IMR-90 (cell line): ENCODE data around the gene IDH3B. TPM values are rescaled to one million over a fixed set of nuclear protein-coding genes. Genes with fewer than 3 reads are reported as not detected.

ENCODE experiments used
- ATAC-seq: fragments of 200-7000 bp; cut with Tn5 transposase; 2 replicates; pipeline ENCODE4 v1.9.1; 2020; ENCODE audit warnings: low read depth, mild to moderate bottlenecking, moderate library complexity
- BruUV-seq: library from RNA; stranded (reverse); fragments of 400-500 nt; replicated peaks from 2 replicates; lab custom pipeline; 2021; lab: Mats Ljungman, UMichigan
- CTCF ChIA-PET: fragments of 300-600 bp; formaldehyde crosslinking; extraction: SDS; loops from one replicate; lab custom pipeline; 2021; ENCODE audit warnings: antibody characterized with exemption; lab: Yijun Ruan, JAX
- POLR2A ChIA-PET: fragments of 300-600 bp; sonication (Branson Sonifier 250); formaldehyde crosslinking; loops from one replicate; lab custom pipeline; 2022; ENCODE audit warnings: antibody characterized with exemption; ENCODE audit not compliant: unreplicated experiment; lab: Charles Lee
- DNase-seq: peaks from one replicate; pipeline ENCODE4 v3.0.0; 2013
- H2AFZ ChIP-seq: replicated peaks from 2 replicates; pipeline ENCODE3; 2013; ENCODE audit warnings: low read length, mild to moderate bottlenecking; ENCODE audit not compliant: poor library complexity
- H2AK5ac ChIP-seq: 2 replicates; pipeline ENCODE4 v1.6.1; 2013; ENCODE audit warnings: low read depth, low read length, inconsistent platforms
- H2AK9ac ChIP-seq: replicated peaks from 2 replicates; pipeline ENCODE3; 2013; ENCODE audit warnings: mild to moderate bottlenecking, low read depth, low read length, moderate library complexity; ENCODE audit not compliant: poor library complexity
- H2BK120ac ChIP-seq: 2 replicates; pipeline ENCODE4 v1.6.1; 2013; ENCODE audit warnings: low read depth, low read length, inconsistent platforms
- H2BK15ac ChIP-seq: 3 replicates; pipeline ENCODE4 v1.6.1; 2013; ENCODE audit warnings: low read depth, low read length, inconsistent platforms
- H2BK20ac ChIP-seq: 2 replicates; pipeline ENCODE4 v1.6.1; 2013; ENCODE audit warnings: low read depth, mild to moderate bottlenecking, inconsistent platforms, low read length, moderate library complexity
- H2BK5ac ChIP-seq: 2 replicates; pipeline ENCODE4 v1.6.1; 2013; ENCODE audit warnings: mild to moderate bottlenecking, low read depth, low read length, inconsistent platforms; ENCODE audit not compliant: poor library complexity, severe bottlenecking
- H3K14ac ChIP-seq: replicated peaks from 2 replicates; pipeline ENCODE4 v1.6.1; 2013; ENCODE audit warnings: low read depth, low read length, inconsistent platforms
- H3K18ac ChIP-seq: 2 replicates; pipeline ENCODE4 v1.6.1; 2013; ENCODE audit warnings: low read depth, low read length, control low read depth
- H3K23ac ChIP-seq: 2 replicates; pipeline ENCODE4 v1.6.1; 2013; ENCODE audit warnings: low read depth, low read length, inconsistent platforms
- H3K27ac ChIP-seq: 2 replicates; pipeline ENCODE4 v1.5.1; 2013; ENCODE audit warnings: mild to moderate bottlenecking, control low read depth, low read length; ENCODE audit not compliant: insufficient read depth
- H3K27me3 ChIP-seq: 2 replicates; pipeline ENCODE4 v1.6.1; 2013; ENCODE audit warnings: low read length; ENCODE audit not compliant: control insufficient read depth, insufficient read depth
- H3K36me3 ChIP-seq: 2 replicates; pipeline ENCODE4 v1.6.1; 2013; ENCODE audit warnings: low read length, mixed read lengths; ENCODE audit not compliant: control insufficient read depth, insufficient read depth
- H3K4ac ChIP-seq: 2 replicates; pipeline ENCODE4 v1.6.1; 2013; ENCODE audit warnings: low read depth, low read length, inconsistent platforms
- H3K4me1 ChIP-seq: 2 replicates; pipeline ENCODE4 v1.6.1; 2013; ENCODE audit warnings: low read length, mixed read lengths; ENCODE audit not compliant: control insufficient read depth, insufficient read depth
- H3K4me2 ChIP-seq: 2 replicates; pipeline ENCODE4 v1.6.1; 2013; ENCODE audit warnings: low read depth, mild to moderate bottlenecking, control low read depth, low read length, moderate library complexity
- H3K4me3 ChIP-seq: 2 replicates; pipeline ENCODE4 v1.5.1; 2013; ENCODE audit warnings: low read depth, mild to moderate bottlenecking, control low read depth, low read length, moderate library complexity; ENCODE audit not compliant: insufficient read depth
- H3K56ac ChIP-seq: 2 replicates; pipeline ENCODE4 v1.6.1; 2013; ENCODE audit warnings: low read length, inconsistent platforms; ENCODE audit not compliant: insufficient read depth; ENCODE audit errors: extremely low read depth
- H3K79me1 ChIP-seq, 2 experiments: 2 replicates each; pipeline ENCODE4 v1.6.1; 2013; ENCODE audit warnings: low read length in 2 of 2, inconsistent platforms in 1 of 2, low read depth in 1 of 2
- H3K9ac ChIP-seq: 2 replicates; pipeline ENCODE4 v1.6.1; 2013; ENCODE audit warnings: low read depth, low read length, control low read depth
- H3K9me1 ChIP-seq: 2 replicates; pipeline ENCODE4 v1.6.1; 2013; ENCODE audit warnings: low read length, inconsistent platforms; ENCODE audit not compliant: insufficient read depth
- H3K9me3 ChIP-seq: 2 replicates; pipeline ENCODE4 v1.6.1; 2013; ENCODE audit warnings: low read length; ENCODE audit not compliant: control insufficient read depth, insufficient read depth
- H4K20me1 ChIP-seq: 2 replicates; pipeline ENCODE4 v1.6.1; 2013; ENCODE audit warnings: low read length, inconsistent platforms; ENCODE audit not compliant: insufficient read depth
- H4K5ac ChIP-seq: 2 replicates; pipeline ENCODE4 v1.6.1; 2013; ENCODE audit warnings: mild to moderate bottlenecking, low read depth, low read length, control low read depth
- H4K8ac ChIP-seq, 2 experiments: 2 replicates each; pipeline ENCODE4 v1.6.1; 2013; ENCODE audit warnings: low read depth in 2 of 2, low read length in 2 of 2, control low read depth in 1 of 2, inconsistent platforms in 1 of 2
- H4K91ac ChIP-seq: 2 replicates; pipeline ENCODE4 v1.6.1; 2013; ENCODE audit warnings: low read depth, low read length, inconsistent platforms; ENCODE audit not compliant: insufficient read depth
- CEBPB ChIP-seq: IDR thresholded peaks from 2 replicates; pipeline ENCODE4 v1.6.1; 2012; ENCODE audit warnings: low read depth, low read length, improper control_type of control experiment
- FOS ChIP-seq: fragments of 150-350 bp; IDR thresholded peaks from 2 replicates; pipeline ENCODE4 v1.6.1; 2016; ENCODE audit warnings: low read depth, low read length
- MAZ ChIP-seq: IDR thresholded peaks from 2 replicates; pipeline ENCODE4 v1.6.1; 2012; ENCODE audit warnings: low read depth, mild to moderate bottlenecking, low read length, improper control_type of control experiment, moderate library complexity, borderline replicate concordance
- MXI1 ChIP-seq: IDR thresholded peaks from 2 replicates; pipeline ENCODE4 v1.6.1; 2012; ENCODE audit warnings: low read depth, mild to moderate bottlenecking, low read length, moderate library complexity, borderline replicate concordance
- RAD21 ChIP-seq: IDR thresholded peaks from 2 replicates; pipeline ENCODE4 v1.6.1; 2012; ENCODE audit warnings: low read length, improper control_type of control experiment
- WGBS, 2 experiments: methylation state at CpG; one replicate each; pipeline versions ENCODE4 v1.1.5 to v1.1.7; 2013; ENCODE audit warnings: missing lambda C conversion rate in 2 of 2; ENCODE audit not compliant: insufficient read length in 1 of 2; ENCODE audit errors: extremely low coverage in 2 of 2; 5-methylcytosine and 5-hydroxymethylcytosine counted together
- dilution Hi-C: fragments of 300-500 bp; cut with HindIII; formaldehyde crosslinking; loops from one replicate; pipeline ENCODE4 v1.14.3; 2018; ENCODE audit warnings: low sequenced_read_pairs; ENCODE audit not compliant: unreplicated experiment
- in situ Hi-C: fragments of 300-500 bp; cut with MboI; formaldehyde crosslinking; loops from 3 replicates; pipeline ENCODE4 v1.14.3; 2019; ENCODE audit warnings: low sequenced_read_pairs, inconsistent platforms, mixed read lengths
- intact Hi-C: fragments of 100-400 bp; cut with micrococcal nuclease; formaldehyde crosslinking; loops from 2 replicates; pipeline ENCODE4 v1.10.0; 2022
- polyA plus RNA-seq, 3 experiments: library from polyadenylated mRNA; depleted of rRNA; stranded (reverse); fragments of >200 nt; gene quantifications; 2 replicates each; pipeline ENCODE4 v1.2.3, GENCODE V29; 2012; ENCODE audit warnings: low replicate concordance in 1 of 3
- total RNA-seq: library from RNA; depleted of rRNA; stranded (reverse); fragments of >200 nt; gene quantifications from 2 replicates; pipeline ENCODE4 v1.2.3, GENCODE V29; 2012
- TF ChIP-seq, protein P1 (sequence below): fragments of 150-350 bp; IDR thresholded peaks from 2 replicates; pipeline ENCODE4 v1.6.1; 2017; ENCODE audit warnings: mild to moderate bottlenecking, antibody characterized with exemption, low read length, low read depth
- TF ChIP-seq, protein P2 (sequence below): fragments of 150-350 bp; IDR thresholded peaks from 2 replicates; pipeline ENCODE4 v1.6.1; 2016; ENCODE audit warnings: low read depth, mild to moderate bottlenecking, low read length, moderate library complexity, borderline replicate concordance

IDH3B gene
- total and polyA plus RNA-seq, 2 of the 4 experiments (the other 2 are of a cell fraction): 151 to 160 TPM

DNA sequence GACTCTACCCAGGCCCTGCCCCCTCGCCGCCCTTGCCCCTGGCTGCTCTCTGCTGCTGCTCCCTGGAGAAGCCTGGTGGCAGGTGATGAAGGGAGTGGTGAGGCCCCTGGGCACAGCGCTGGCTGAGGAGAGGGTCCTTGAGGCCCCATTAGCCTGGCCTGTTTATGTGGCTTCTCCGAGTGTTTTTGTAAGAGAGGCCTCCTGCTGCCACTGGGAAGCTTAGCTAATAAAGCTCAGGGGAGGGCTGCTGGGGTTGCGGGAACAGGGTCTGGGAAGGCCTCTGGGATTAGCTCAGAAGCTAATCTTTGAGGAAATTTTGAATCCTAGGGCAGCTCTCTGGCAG, 44.0 kb upstream of the IDH3B start:
- no peaks in the 10 kb centered on the region for H4K20me1 ChIP-seq
- H2AFZ ChIP-seq: no peak overlapping the region
- H4K91ac ChIP-seq: no peak overlapping the region
- no peak overlapping the region for H2AK9ac ChIP-seq
- H3K79me1 ChIP-seq: no peaks in the 10 kb centered on the region
- no peaks in the 10 kb centered on the region for H3K36me3 ChIP-seq
- ChIA-PET CTCF (interaction anchor here (0.9 kb wide), 1 partner anchor 11 kb away, joined by 3 read pairs; no protein-coding TSS in a partner anchor), POLR2A (no interaction called here)
- no peaks in the 10 kb centered on the region for H3K9me3 ChIP-seq
- no peak overlapping the region for H3K18ac ChIP-seq
- no peak overlapping the region for H3K4me2 ChIP-seq
- no peak overlapping the region for H3K4ac ChIP-seq
- no peak overlapping the region for H3K27ac ChIP-seq
- in situ Hi-C loops: no loop called here
- no peak overlapping the region for H3K4me3 ChIP-seq
- no peak for TF ChIP-seq CEBPB
- TF ChIP-seq MXI1: no peak
- TF ChIP-seq, protein P1, sequence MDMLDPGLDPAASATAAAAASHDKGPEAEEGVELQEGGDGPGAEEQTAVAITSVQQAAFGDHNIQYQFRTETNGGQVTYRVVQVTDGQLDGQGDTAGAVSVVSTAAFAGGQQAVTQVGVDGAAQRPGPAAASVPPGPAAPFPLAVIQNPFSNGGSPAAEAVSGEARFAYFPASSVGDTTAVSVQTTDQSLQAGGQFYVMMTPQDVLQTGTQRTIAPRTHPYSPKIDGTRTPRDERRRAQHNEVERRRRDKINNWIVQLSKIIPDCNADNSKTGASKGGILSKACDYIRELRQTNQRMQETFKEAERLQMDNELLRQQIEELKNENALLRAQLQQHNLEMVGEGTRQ: no peak
- TF ChIP-seq, protein P2, sequence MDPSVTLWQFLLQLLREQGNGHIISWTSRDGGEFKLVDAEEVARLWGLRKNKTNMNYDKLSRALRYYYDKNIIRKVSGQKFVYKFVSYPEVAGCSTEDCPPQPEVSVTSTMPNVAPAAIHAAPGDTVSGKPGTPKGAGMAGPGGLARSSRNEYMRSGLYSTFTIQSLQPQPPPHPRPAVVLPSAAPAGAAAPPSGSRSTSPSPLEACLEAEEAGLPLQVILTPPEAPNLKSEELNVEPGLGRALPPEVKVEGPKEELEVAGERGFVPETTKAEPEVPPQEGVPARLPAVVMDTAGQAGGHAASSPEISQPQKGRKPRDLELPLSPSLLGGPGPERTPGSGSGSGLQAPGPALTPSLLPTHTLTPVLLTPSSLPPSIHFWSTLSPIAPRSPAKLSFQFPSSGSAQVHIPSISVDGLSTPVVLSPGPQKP: no peak
- no peak for TF ChIP-seq RAD21
- TF ChIP-seq FOS: no peak
- no peak for TF ChIP-seq MAZ
- H2AK5ac ChIP-seq: no peak overlapping the region
- ATAC-seq: no peak
- H2BK20ac ChIP-seq: no peak overlapping the region
- no peak overlapping the region for H4K8ac ChIP-seq
- no peak overlapping the region for H4K5ac ChIP-seq
- no peak for DNase-seq
- H2BK120ac ChIP-seq: no peak overlapping the region
- no peak overlapping the region for H3K23ac ChIP-seq
- dilution Hi-C loops: no loop called here
- intact Hi-C loops: no loop called here
- no peak overlapping the region for H3K9ac ChIP-seq
- H3K4me1 ChIP-seq: no peaks in the 10 kb centered on the region
- H3K27me3 ChIP-seq: peaks cover 29% of the 10 kb centered on the region
- no peak overlapping the region for H2BK15ac ChIP-seq
- no TSS peak for BruUV-seq
- no peak overlapping the region for H3K56ac ChIP-seq
- 35% methylated on average over 2 of the region's 5 CpGs; no CpG with 5 or more reads in 1 of the 2 experiments for WGBS, 2 experiments
- H3K14ac ChIP-seq: no peak overlapping the region
- no peak overlapping the region for H2BK5ac ChIP-seq
- no peaks in the 10 kb centered on the region for H3K9me1 ChIP-seq
